OCI-LY7 (cell line): ENCODE results near the gene ST14. TPM values are rescaled to one million over a fixed set of nuclear protein-coding genes. Genes with fewer than 3 reads are reported as not detected.
A peak's percentile ranks its signal among the peaks of the same experiment; 100 is the strongest.

ENCODE experiments used
- BruUV-seq: library from RNA; stranded (reverse); fragments of 400-500 nt; replicated peaks from 2 replicates; lab custom pipeline; 2021; lab: Mats Ljungman, UMichigan
- CTCF ChIA-PET: fragments of 300-600 bp; sonication (Branson Sonifier 250); formaldehyde crosslinking; loops from one replicate; lab custom pipeline; 2022; ENCODE audit warnings: antibody characterized with exemption; ENCODE audit not compliant: unreplicated experiment; lab: Charles Lee
- POLR2A ChIA-PET: fragments of 300-600 bp; sonication (Branson Sonifier 250); formaldehyde crosslinking; loops from one replicate; lab custom pipeline; 2022; ENCODE audit warnings: antibody characterized with exemption; lab: Charles Lee
- DNase-seq: peaks from one replicate; pipeline ENCODE4 v3.0.0-alpha.2; 2015; ENCODE audit warnings: low spot score
- H2AFZ ChIP-seq: fragments of 200-600 bp; sonication (generic), shearing (Covaris generic); 2 replicates; pipeline ENCODE4 v1.6.1; 2014; ENCODE audit warnings: mild to moderate bottlenecking, antibody characterized with exemption, low read length, moderate library complexity
- H3K27ac ChIP-seq: fragments of 200-600 bp; sonication (generic); 2 replicates; pipeline ENCODE4 v1.5.1; 2014; ENCODE audit warnings: mixed run types, low read depth, mild to moderate bottlenecking, moderate library complexity, low read length, inconsistent platforms; ENCODE audit not compliant: poor library complexity, severe bottlenecking
- H3K36me3 ChIP-seq: fragments of 200-600 bp; sonication (generic); 2 replicates; pipeline ENCODE4 v1.6.1; 2014; ENCODE audit warnings: mild to moderate bottlenecking, antibody characterized with exemption, low read length, moderate library complexity, mixed read lengths; ENCODE audit not compliant: insufficient read depth
- H3K4me1 ChIP-seq: fragments of 200-600 bp; sonication (generic); 2 replicates; pipeline ENCODE4 v1.5.1; 2014; ENCODE audit warnings: mild to moderate bottlenecking, low read length; ENCODE audit not compliant: insufficient read depth, poor library complexity, severe bottlenecking
- H3K4me2 ChIP-seq: fragments of 200-600 bp; sonication (generic); 2 replicates; pipeline ENCODE4 v1.6.1; 2014; ENCODE audit warnings: mild to moderate bottlenecking, low read length
- H3K4me3 ChIP-seq: fragments of 200-600 bp; sonication (generic); 2 replicates; pipeline ENCODE4 v1.5.1; 2014; ENCODE audit warnings: mild to moderate bottlenecking, low read depth, low read length; ENCODE audit not compliant: poor library complexity, severe bottlenecking
- H3K79me2 ChIP-seq: fragments of 200-600 bp; sonication (generic); 2 replicates; pipeline ENCODE4 v1.6.1; 2016; ENCODE audit warnings: low read depth, mild to moderate bottlenecking, low read length, moderate library complexity, mixed read lengths; ENCODE audit not compliant: insufficient read depth
- H3K9me2 ChIP-seq: fragments of 200-600 bp; sonication (generic); 2 replicates; pipeline ENCODE4 v1.6.1; 2016; ENCODE audit warnings: mild to moderate bottlenecking, low read length, mixed read lengths; ENCODE audit not compliant: insufficient read depth
- H3K9me3 ChIP-seq: fragments of 200-600 bp; sonication (generic); 2 replicates; pipeline ENCODE4 v1.6.1; 2014; ENCODE audit warnings: mild to moderate bottlenecking, mixed run types, low read length, mixed read lengths
- H4K20me1 ChIP-seq: fragments of 200-600 bp; sonication (generic); 2 replicates; pipeline ENCODE4 v1.6.1; 2014; ENCODE audit warnings: mild to moderate bottlenecking, antibody characterized with exemption, low read length, moderate library complexity, mixed read lengths; ENCODE audit not compliant: insufficient read depth
- CTCF ChIP-seq: fragments of 200-600 bp; sonication (generic); conservative IDR thresholded peaks from 2 replicates; pipeline ENCODE4 v1.5.1; 2014; ENCODE audit warnings: mild to moderate bottlenecking, antibody characterized with exemption, low read length, moderate library complexity, mixed read lengths
- EZH2phosphoT487 ChIP-seq: fragments of 200-600 bp; sonication (generic); IDR thresholded peaks from 2 replicates; pipeline ENCODE4 v1.6.1; 2018; ENCODE audit warnings: low read depth, borderline replicate concordance, mild to moderate bottlenecking, mixed run types, antibody characterized with exemption, low read length, moderate library complexity, mixed read lengths
- intact Hi-C: fragments of 100-400 bp; cut with micrococcal nuclease; formaldehyde crosslinking; loops from one replicate; pipeline ENCODE4 v1.10.0; 2022; ENCODE audit not compliant: unreplicated experiment
- total RNA-seq, 2 experiments: library from RNA; depleted of rRNA in 1 of 2; stranded (reverse); fragments of >200 nt in 1 of 2; shearing (Covaris generic) in 1 of 2; gene quantifications; 2 replicates each; pipeline ENCODE4 v1.2.3, GENCODE V29; 2014 to 2022

The ST14 gene
- total RNA-seq, 2 experiments from 2014 or later = 98.0 to 135 TPM

- Histone ChIP-seq H3K4me3 (no peak overlapping the region), H3K36me3 (peaks cover 94% of the 10 kb centered on the region), H2AFZ (no peak overlapping the region), H3K27ac (no peak overlapping the region), H4K20me1 (no peaks in the 10 kb centered on the region), H3K79me2 (no peaks in the 10 kb centered on the region), H3K9me3 (no peaks in the 10 kb centered on the region), H3K4me1 (peaks cover 6% of the 10 kb centered on the region), H3K9me2 (no peaks in the 10 kb centered on the region), H3K4me2 (no peak overlapping the region)
- intact Hi-C loops = no loop called here
- BruUV-seq = no TSS peak
- ChIA-PET POLR2A (no interaction called here), CTCF (no interaction called here)
- TF ChIP-seq EZH2phosphoT487 (no peak), CTCF (peak; percentile 37)
- no peak for DNase-seq
Observed at GRCh38 chr11:130198964-130199363, 39.4 kb downstream of the ST14 start.

GRCh38 chr11:130199792-130200191, 40.2 kb downstream of the ST14 start:
- ChIA-PET POLR2A (no interaction called here), CTCF (no interaction called here)
- DNase-seq = no peak
- no peak overlapping the region for H3K4me2 ChIP-seq
- intact Hi-C loops = no loop called here
- H3K4me3 ChIP-seq = no peak overlapping the region
- no peaks in the 10 kb centered on the region for H3K9me3 ChIP-seq
- no TSS peak for BruUV-seq
- H3K4me1 ChIP-seq = peaks cover 6% of the 10 kb centered on the region
- no peaks in the 10 kb centered on the region for H4K20me1 ChIP-seq
- no peak overlapping the region for H2AFZ ChIP-seq
- no peak for TF ChIP-seq EZH2phosphoT487
- TF ChIP-seq CTCF = no peak
- no peaks in the 10 kb centered on the region for H3K9me2 ChIP-seq
- H3K79me2 ChIP-seq = no peaks in the 10 kb centered on the region
- H3K27ac ChIP-seq = no peak overlapping the region
- H3K36me3 ChIP-seq = peaks cover 94% of the 10 kb centered on the region

GRCh38 chr11:130201026-130201425, 41.4 kb downstream of the ST14 start:
- TF ChIP-seq CTCF (no peak), EZH2phosphoT487 (no peak)
- Histone ChIP-seq H4K20me1 (no peaks in the 10 kb centered on the region), H2AFZ (no peak overlapping the region), H3K79me2 (no peaks in the 10 kb centered on the region), H3K9me2 (no peaks in the 10 kb centered on the region), H3K27ac (no peak overlapping the region), H3K36me3 (peaks cover 97% of the 10 kb centered on the region), H3K4me2 (no peak overlapping the region), H3K4me3 (no peak overlapping the region), H3K4me1 (peaks cover 6% of the 10 kb centered on the region), H3K9me3 (no peaks in the 10 kb centered on the region)
- ChIA-PET POLR2A (interaction anchor here (1.2 kb wide), 1 partner anchor 19 kb away, joined by 8 read pairs; no protein-coding TSS in a partner anchor), CTCF (no interaction called here)
- no peak for DNase-seq
- no TSS peak for BruUV-seq
- intact Hi-C loops = no loop called here
